CD4-positive, alpha-beta T cell (primary cell): ENCODE results near the gene MKI67. TPM values are rescaled to one million over a fixed set of nuclear protein-coding genes. Genes with fewer than 3 reads are reported as not detected.

Experiments used
- ATAC-seq: fragments of 200-7000 bp; cut with Tn5 transposase; one replicate; pipeline ENCODE4 v1.10.0; 2022; ENCODE audit warnings: mild to moderate bottlenecking; ENCODE audit not compliant: poor library complexity
- CTCF ChIA-PET: fragments of 350-600 bp; sonication (Branson Sonifier 250); formaldehyde crosslinking; loops from one replicate; lab custom pipeline; 2021; ENCODE audit warnings: antibody characterized with exemption, inconsistent platforms; lab: Charles Lee
- POLR2A ChIA-PET: fragments of 350-600 bp; sonication (Branson Sonifier 250); formaldehyde crosslinking; loops from one replicate; lab custom pipeline; 2021; ENCODE audit warnings: antibody characterized with exemption, inconsistent platforms; lab: Charles Lee
- DNase-seq, 14 experiments: peaks; one replicate each; pipeline ENCODE4 v3.0.0-alpha.2; 2013 to 2020; ENCODE audit warnings: mixed read lengths in 2 of 14
- H3K27ac ChIP-seq, 2 donors: one replicate each; pipeline versions ENCODE4 v1.5.1 to v1.7.0; 2013; ENCODE audit warnings: low read length in 2 of 2, low read depth in 1 of 2, mild to moderate bottlenecking in 1 of 2
- H3K27me3 ChIP-seq, 2 experiments: 1 replicate in 1 of 2; 2 replicates in 1 of 2; pipeline versions ENCODE4 v1.6.1 to v1.7.0; 2013; ENCODE audit warnings: low read length in 2 of 2, control low read depth in 1 of 2, mild to moderate bottlenecking in 1 of 2, moderate library complexity in 1 of 2; ENCODE audit not compliant: insufficient read depth in 2 of 2, control insufficient read depth in 1 of 2
- H3K36me3 ChIP-seq: one replicate; pipeline ENCODE4 v1.6.1; 2013; ENCODE audit warnings: low read length, control low read depth; ENCODE audit not compliant: insufficient read depth
- H3K4me1 ChIP-seq: one replicate; pipeline ENCODE4 v1.6.1; 2013; ENCODE audit warnings: low read length, control low read depth; ENCODE audit not compliant: insufficient read depth
- H3K4me3 ChIP-seq: one replicate; pipeline ENCODE4 v1.5.1; 2013; ENCODE audit warnings: mild to moderate bottlenecking, low read length, moderate library complexity
- H3K9me3 ChIP-seq, 2 experiments: 1 replicate in 1 of 2; 2 replicates in 1 of 2; pipeline versions ENCODE4 v1.6.1 to v1.7.0; 2013; ENCODE audit warnings: low read length in 2 of 2, mild to moderate bottlenecking in 2 of 2, control low read depth in 1 of 2, moderate library complexity in 1 of 2; ENCODE audit not compliant: control insufficient read depth in 1 of 2, insufficient read depth in 1 of 2
- H3K27ac Mint-ChIP-seq: one replicate; pipeline ENCODE4 v1.8.0; 2020; ENCODE audit warnings: mixed read lengths
- H3K27me3 Mint-ChIP-seq: one replicate; pipeline ENCODE4 v1.8.0; 2021; ENCODE audit warnings: mixed read lengths
- H3K36me3 Mint-ChIP-seq: one replicate; pipeline ENCODE4 v1.8.0; 2021; ENCODE audit warnings: low read depth, mixed read lengths
- H3K4me1 Mint-ChIP-seq: one replicate; pipeline ENCODE4 v1.8.0; 2021; ENCODE audit warnings: low read depth, mixed read lengths
- H3K4me3 Mint-ChIP-seq: one replicate; pipeline ENCODE4 v1.8.0; 2020; ENCODE audit warnings: mild to moderate bottlenecking, mixed read lengths
- H3K9me3 Mint-ChIP-seq: one replicate; pipeline ENCODE4 v1.8.0; 2020; ENCODE audit warnings: mixed read lengths
- CTCF ChIP-seq: fragments of 200-600 bp; IDR thresholded peaks from one replicate; pipeline ENCODE4 v1.8.0; 2022; ENCODE audit warnings: antibody characterized with exemption, mild to moderate bottlenecking
- intact Hi-C, 2 experiments: fragments of 100-400 bp; cut with DNase I in 1 of 2; cut with micrococcal nuclease in 1 of 2; formaldehyde crosslinking; loops; one replicate each; pipeline versions ENCODE4 v1.15.1 to v1.9.0; 2023 to 2025; cut with DNase I, micrococcal nuclease
- total RNA-seq, 174 experiments: library from RNA in 2 of 174; stranded (reverse) in 2 of 174; gene quantifications; one replicate each; pipeline ENCODE4 v1.2.3 and lab custom pipeline; 2021 to 2026

Gene MKI67
- total RNA-seq, 2 experiments from 2014 or later: 0.92 to 1.2 TPM

GRCh38 chr10:128062881-128063563, 63.2 kb downstream of the MKI67 start:
- Mint-ChIP-seq H3K4me1 (peaks cover 68% of the 10 kb centered on the region), H3K4me3 (peak overlapping the region; percentile 85), H3K27me3 (no peaks in the 10 kb centered on the region), H3K9me3 (no peaks in the 10 kb centered on the region), H3K36me3 (peaks cover 77% of the 10 kb centered on the region), H3K27ac (peak overlapping the region; percentile 84)
- peak in 13 of 14 experiments; percentile 32 to 85 (median 54) for DNase-seq
- CTCF ChIA-PET: interaction anchor here (0.7 to 3.4 kb wide), 4 partner anchors 11 to 28 kb away, joined by 5 to 24 read pairs (median 11); no protein-coding TSS in a partner anchor
- no peaks in the 10 kb centered on the region for H3K9me3 ChIP-seq
- H3K36me3 ChIP-seq: peaks cover 56% of the 10 kb centered on the region
- peak overlapping the region; percentile 47 for H3K4me3 ChIP-seq
- no peak for TF ChIP-seq CTCF
- ATAC-seq: peak; percentile 65
- H3K27ac ChIP-seq: peak overlapping the region; percentile 56 to 90
- peaks cover 71% of the 10 kb centered on the region for H3K4me1 ChIP-seq
- no peaks in the 10 kb centered on the region for H3K27me3 ChIP-seq
- POLR2A ChIA-PET: interaction anchor here (1.1 to 4.5 kb wide), 6 partner anchors 15 to 71 kb away, joined by 3 to 112 read pairs (median 8); no protein-coding TSS in a partner anchor
- intact Hi-C loops: loop anchor here (1.0 to 2.0 kb wide), 2 partner anchors 16 kb away; no protein-coding TSS in a partner anchor

- TF ChIP-seq CTCF: no peak
- Mint-ChIP-seq H3K9me3 (no peaks in the 10 kb centered on the region), H3K4me1 (peaks cover 70% of the 10 kb centered on the region), H3K36me3 (peaks cover 77% of the 10 kb centered on the region), H3K27me3 (no peaks in the 10 kb centered on the region), H3K4me3 (peak overlapping the region; percentile 85), H3K27ac (peak overlapping the region; percentile 84)
- ATAC-seq: no peak
- CTCF ChIA-PET: interaction anchor here (1.7 to 3.4 kb wide), 3 partner anchors 10 to 27 kb away, joined by 9 to 24 read pairs (median 13); no protein-coding TSS in a partner anchor
- Histone ChIP-seq H3K36me3 (peaks cover 54% of the 10 kb centered on the region), H3K4me3 (peak overlapping the region; percentile 47), H3K4me1 (peaks cover 68% of the 10 kb centered on the region), H3K27me3 (no peaks in the 10 kb centered on the region), H3K9me3 (no peaks in the 10 kb centered on the region), H3K27ac (peak overlapping the region; percentile 56 to 90)
- intact Hi-C loops: loop anchor here in 1 of 2 experiments (2.0 kb wide), 1 partner anchor 16 kb away; no protein-coding TSS in a partner anchor
- DNase-seq: peak in 3 of 14 experiments; percentile 35 to 61 (median 46)
- POLR2A ChIA-PET: interaction anchor here (1.5 to 4.5 kb wide), 3 partner anchors 14 to 51 kb away, joined by 6 to 112 read pairs (median 10); no protein-coding TSS in a partner anchor
Measured at GRCh38 chr10:128062331-128062880, 63.8 kb downstream of the MKI67 start.
